Hematopoietic multipotent progenitor cell treated with erythropoietin and hydrocortisone succinate and interleukin-3 and kit ligand, for 6 days (in vitro differentiated cells): ENCODE measurements around the gene EPS8L2.
"Not testable (repeated sequence)": the region's sequence is repeated elsewhere in the genome, so short reads cannot be mapped to it uniquely, and the experiment has no call there.

Source experiments
- DNase-seq: peaks from one replicate; pipeline ENCODE4 v3.0.0-alpha.2; 2015

EPS8L2 gene

GRCh38 chr11:726278-727220 is 20.5 kb downstream of the EPS8L2 start:
- peak; percentile 64 for DNase-seq

- no peak for DNase-seq
Measured at GRCh38 chr11:727281-727701, 21.3 kb downstream of the EPS8L2 start.

GRCh38 chr11:727859-728748 is 22.1 kb downstream of the EPS8L2 start:
- DNase-seq, result peak; percentile 86

- no peak for DNase-seq
Measured at GRCh38 chr11:728901-729491, 23.0 kb downstream of the EPS8L2 start.

GRCh38 chr11:729492-730074 is 23.6 kb downstream of the EPS8L2 start:
- DNase-seq, result no peak

GRCh38 chr11:733072-733471 is 27.0 kb downstream of the EPS8L2 start:
- no peak for DNase-seq

GRCh38 chr11:734541-734940 is 28.5 kb downstream of the EPS8L2 start:
- not testable (repeated sequence) for DNase-seq

GRCh38 chr11:737366-737765 is 31.3 kb downstream of the EPS8L2 start:
- DNase-seq, result no peak

- DNase-seq, result peak; percentile 54
Measured at GRCh38 chr11:737899-738298, 31.9 kb downstream of the EPS8L2 start.

GRCh38 chr11:742156-742546 is 36.1 kb downstream of the EPS8L2 start:
- DNase-seq, result no peak

GRCh38 chr11:742571-743201 is 36.7 kb downstream of the EPS8L2 start:
- no peak for DNase-seq

GRCh38 chr11:745428-745827 is 39.4 kb downstream of the EPS8L2 start:
- peak; percentile 56 for DNase-seq

- peak; percentile 60 for DNase-seq
Measured at GRCh38 chr11:746289-747157, 40.5 kb downstream of the EPS8L2 start.

GRCh38 chr11:747158-748006 is 41.4 kb downstream of the EPS8L2 start, which contains the start of gene TALDO1:
Gene TALDO1, plus strand, starts transcription at chr11:747464. Its CDS starts 18 bp downstream, at chr11:747482.
- peak; percentile 95 for DNase-seq

GRCh38 chr11:748007-748359 is 42.0 kb downstream of the EPS8L2 start:
- DNase-seq, result peak; percentile 55

GRCh38 chr11:749731-750130 is 43.7 kb downstream of the EPS8L2 start:
- DNase-seq, result peak; percentile 80

GRCh38 chr11:760236-760635 is 54.2 kb downstream of the EPS8L2 start:
- no peak for DNase-seq

GRCh38 chr11:761526-762108 is 55.6 kb downstream of the EPS8L2 start:
- DNase-seq, result no peak

GRCh38 chr11:762421-763072 is 56.5 kb downstream of the EPS8L2 start:
- DNase-seq, result peak; percentile 81
